GM21717 (cell line): ENCODE measurements around the gene GJA10.

Experiments
- ATAC-seq: cut with Tn5 transposase; IDR thresholded peaks from one replicate; pipeline ENCODE4 v1.9.1; 2021; ENCODE audit warnings: mild to moderate bottlenecking, moderate library complexity; ENCODE audit not compliant: unreplicated experiment

The GJA10 gene

GRCh38 chr6:89916136-89916920 lies 22.1 kb downstream of the GJA10 start:
- ATAC-seq: no peak

DNA sequence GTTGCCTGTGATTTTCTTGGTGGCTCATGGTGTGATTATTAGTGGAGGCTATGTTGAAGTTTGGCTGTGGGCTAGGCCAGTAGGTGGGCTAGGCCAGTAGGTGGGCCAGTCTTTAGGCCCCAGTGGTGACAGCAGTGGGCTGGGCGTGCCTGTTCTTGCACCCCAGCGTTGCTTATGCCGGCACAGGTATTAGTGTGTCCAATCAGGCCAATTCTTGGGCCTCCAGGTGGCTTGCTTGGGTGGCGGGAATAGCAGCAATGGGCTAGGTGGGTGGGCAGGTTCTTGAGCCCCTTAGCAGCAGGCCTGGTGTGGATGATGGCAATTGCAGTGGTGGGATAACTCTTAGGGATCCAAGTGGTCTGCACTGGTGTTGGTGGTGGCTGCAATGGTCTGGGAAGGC lies 22.9 kb downstream of the GJA10 start:
- no peak for ATAC-seq

GRCh38 chr6:89917801-89918366 lies 23.6 kb downstream of the GJA10 start:
- ATAC-seq: no peak

GRCh38 chr6:89921197-89921596 lies 26.9 kb downstream of the GJA10 start:
- ATAC-seq: no peak

GRCh38 chr6:89921691-89922090 lies 27.4 kb downstream of the GJA10 start:
- ATAC-seq: no peak

DNA sequence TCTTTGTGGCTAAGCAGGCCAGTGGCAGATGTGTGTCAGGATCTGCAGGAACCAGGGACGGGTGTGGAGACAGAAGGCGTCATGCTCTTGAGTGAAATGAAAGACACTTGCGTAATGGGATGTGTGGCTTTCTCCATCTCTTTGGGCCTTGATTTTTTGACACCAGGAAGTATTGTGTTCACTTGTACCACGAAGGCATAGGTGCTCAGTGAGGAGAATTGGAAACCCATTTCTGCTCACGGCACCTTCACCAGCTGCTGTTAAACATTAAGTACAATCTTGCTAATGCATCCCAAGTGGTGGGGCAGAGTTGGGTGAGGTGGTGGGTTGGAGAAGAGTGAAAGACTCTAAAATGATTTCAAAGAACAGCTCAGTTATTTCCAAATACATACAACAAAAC lies 30.0 kb downstream of the GJA10 start:
- ATAC-seq: no peak

- no peak for ATAC-seq
Measured at GRCh38 chr6:89925826-89926225, 31.6 kb downstream of the GJA10 start.

GRCh38 chr6:89927264-89927663 lies 33.0 kb downstream of the GJA10 start:
- no peak for ATAC-seq

DNA sequence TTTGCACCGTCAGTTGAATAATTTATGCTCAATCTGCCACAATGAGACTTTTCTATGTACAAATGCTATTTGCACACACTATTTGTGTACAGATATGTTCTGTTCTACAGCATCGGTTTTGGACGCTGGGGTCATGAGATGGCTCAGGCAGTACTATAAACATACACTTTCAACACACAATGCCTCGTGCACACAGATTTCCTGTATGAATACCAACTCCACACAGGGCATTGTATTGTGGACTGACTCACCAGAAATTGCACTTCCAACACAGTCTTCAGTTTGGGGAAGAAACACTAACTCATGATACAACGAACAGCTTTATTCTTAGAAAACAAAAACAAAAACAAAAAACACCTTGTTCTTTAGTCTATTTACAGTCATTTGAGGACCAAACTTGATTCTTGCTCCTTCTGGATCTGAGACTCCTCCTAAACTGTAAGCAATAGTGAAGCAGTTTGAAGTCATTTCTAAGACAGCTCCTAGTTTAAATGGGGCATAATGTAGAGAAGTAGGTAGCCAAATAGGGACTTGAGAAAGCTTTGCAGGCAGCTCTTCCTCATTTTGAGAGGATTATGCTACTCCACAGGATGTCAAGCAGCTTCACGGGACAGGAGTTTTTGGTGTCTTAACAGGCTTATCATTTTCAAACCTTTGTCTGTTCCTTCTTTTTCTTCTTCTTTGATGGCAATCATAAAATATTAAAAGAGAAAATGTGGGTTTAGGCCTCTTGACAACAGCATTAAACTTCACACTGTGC lies 33.7 kb downstream of the GJA10 start:
- ATAC-seq: no peak

DNA sequence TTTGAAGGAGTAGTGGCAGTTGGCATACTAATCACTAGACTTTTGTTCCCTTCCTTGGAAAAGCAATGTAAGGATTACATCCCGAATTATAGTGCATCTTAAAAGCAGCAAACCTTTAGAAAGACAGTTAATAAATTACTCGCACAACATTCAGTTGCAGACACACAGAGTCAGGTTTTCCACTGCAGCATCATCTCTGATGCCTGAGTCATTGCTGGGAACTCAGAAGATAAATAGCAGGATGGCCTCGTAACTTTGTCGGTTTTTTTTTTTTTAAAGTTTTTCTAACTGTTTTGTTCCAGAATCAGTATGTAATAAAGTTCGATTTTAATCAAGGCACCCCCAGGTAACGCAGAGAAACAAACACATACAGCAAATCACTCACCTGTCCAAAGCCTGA lies 34.3 kb downstream of the GJA10 start:
- no peak for ATAC-seq

- ATAC-seq: no peak
Measured at GRCh38 chr6:89930789-89931188, 36.5 kb downstream of the GJA10 start.

DNA sequence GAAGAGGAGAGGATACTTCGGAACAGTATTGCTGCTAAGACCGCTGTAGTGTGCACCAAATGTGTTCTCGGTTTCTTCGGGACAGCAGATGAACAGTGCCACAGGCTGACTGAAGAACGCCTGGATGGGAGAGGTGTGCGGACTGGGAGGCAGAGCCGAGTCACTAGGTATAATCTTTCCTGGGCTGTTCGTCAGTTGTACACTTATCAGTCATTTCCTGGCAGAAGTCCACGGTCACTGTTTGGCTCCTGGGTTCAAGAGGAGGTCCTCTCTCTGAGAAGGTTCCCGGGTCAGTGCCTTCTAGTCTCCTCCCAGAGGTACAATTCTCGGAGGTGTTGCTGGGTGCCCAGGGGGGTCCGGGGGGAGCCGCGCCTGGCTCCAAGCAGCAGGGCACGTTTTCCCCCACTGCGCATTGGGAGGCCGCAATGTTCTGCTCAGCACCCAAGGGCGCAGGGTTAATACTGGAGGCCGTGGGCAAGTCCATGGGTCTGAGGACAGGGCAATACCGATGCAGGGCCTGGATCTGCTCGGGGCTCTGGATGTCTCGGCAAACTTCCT lies 38.1 kb downstream of the GJA10 start:
- no peak for ATAC-seq

DNA sequence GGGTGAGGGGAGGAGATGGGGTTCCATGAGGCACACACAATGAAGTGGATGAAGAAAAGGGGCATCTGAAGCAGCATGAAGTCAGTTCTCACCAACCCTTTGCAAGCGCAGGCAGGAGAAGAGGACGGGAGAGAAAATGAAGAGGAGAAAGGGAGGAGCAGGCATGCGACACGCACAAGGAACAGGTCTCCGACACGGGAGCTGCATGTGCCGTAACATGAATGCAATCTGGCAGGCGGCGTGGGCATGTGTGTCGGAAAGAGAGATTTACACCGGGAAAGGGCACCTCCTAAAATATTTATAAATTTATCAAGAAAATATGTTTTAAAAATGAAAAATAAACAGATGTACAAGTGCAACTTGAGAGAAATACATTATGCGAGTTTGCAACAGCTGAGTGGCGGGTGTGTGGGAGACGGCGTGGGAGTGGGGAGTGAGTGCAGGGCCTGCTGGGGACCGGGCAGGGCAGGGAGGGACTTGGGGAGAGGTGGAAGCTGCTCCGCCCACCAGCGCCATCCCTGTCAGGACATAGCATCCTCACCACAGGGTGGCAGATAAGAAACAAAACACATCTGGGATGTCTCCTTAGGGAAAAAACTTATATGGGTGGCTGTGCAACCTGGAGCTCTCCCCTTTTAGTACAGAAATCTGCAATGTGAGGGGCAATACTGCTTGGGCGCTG lies 40.6 kb downstream of the GJA10 start:
- no peak for ATAC-seq

- no peak for ATAC-seq
Measured at GRCh38 chr6:89936177-89936576, 41.9 kb downstream of the GJA10 start.

DNA sequence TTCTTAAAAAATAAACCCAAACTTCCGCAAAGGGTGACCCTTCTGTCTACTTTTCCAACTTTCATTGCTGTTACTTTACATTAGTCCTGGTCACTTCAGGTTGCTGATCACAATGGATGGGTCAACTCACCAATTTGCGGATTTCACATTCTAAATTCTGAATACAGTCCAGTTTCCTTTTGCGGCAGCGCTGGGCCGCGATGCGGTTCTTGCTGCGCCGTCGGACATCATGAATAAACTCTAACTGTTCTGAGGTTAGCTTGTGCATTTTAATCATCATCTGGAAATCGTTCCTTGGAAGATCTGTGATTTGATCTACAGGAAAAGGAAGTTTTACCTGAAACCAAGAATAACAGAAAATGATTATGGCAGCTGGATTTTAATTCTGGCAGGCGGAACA lies 43.7 kb downstream of the GJA10 start:
- ATAC-seq: no peak

GRCh38 chr6:89939144-89939543 lies 44.9 kb downstream of the GJA10 start:
- no peak for ATAC-seq

GRCh38 chr6:89940225-89941027 lies 46.2 kb downstream of the GJA10 start:
- ATAC-seq: peak; percentile 69

- no peak for ATAC-seq
Measured at GRCh38 chr6:89941031-89941762, 46.9 kb downstream of the GJA10 start.

DNA sequence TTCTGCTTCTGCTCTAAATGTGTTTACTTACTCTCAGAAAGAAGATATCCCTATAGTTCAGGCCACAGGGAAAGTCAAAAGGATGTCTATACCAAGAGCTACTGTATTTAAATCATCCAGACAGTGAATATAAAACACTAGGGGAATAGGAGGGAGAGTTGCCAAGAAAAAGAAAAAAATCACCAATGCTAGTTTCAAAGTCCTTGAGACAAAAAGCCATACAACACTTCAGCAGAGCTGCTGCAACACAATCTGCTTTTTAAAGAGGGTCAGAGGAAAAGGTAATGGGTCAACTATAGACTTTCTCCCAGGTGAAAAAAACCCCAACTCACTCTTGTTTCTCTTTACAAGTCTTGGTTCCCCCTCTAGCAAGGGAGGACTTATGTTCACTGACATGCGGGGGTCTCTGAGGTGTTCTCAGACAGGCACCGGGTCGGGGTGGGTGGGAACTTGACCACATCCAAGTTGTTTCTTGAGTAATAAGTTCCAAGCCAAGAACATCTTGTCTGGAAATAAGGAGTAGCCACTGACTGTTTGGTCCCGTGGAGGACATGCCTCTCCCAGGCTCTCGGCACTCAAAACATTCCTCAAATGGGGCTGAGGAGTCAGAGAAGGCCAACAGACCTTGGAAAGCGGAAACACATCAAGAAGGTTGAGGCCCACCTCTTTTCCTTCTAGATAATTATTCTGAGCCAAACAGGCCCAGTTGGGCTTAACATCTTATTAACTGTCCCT lies 47.7 kb downstream of the GJA10 start:
- no peak for ATAC-seq
